Pancreas (tissue), 10 donors: ENCODE measurements around the gene NUDT1. TPM values are rescaled to one million over a fixed set of nuclear protein-coding genes. Genes with fewer than 3 reads are reported as not detected.
A peak's percentile ranks its signal among the peaks of the same experiment; 100 is the strongest.

Experiments
- ATAC-seq, 4 donors: fragments of 200-7000 bp; cut with Tn5 transposase; one replicate each; pipeline versions ENCODE4 v1.8.0 to v1.9.1; 2020; ENCODE audit warnings: mild to moderate bottlenecking in 4 of 4, moderate library complexity in 4 of 4
- DNase-seq, 6 donors: peaks; one replicate each; pipeline ENCODE4 v3.0.0-alpha.2; 2020
- FAIRE-seq: peaks from 2 replicates; lab custom pipeline; 2012; peaks lifted over from hg19 to GRCh38; lab: Jason Lieb, UNC
- H3K27ac ChIP-seq, 4 donors: fragments of 200-600 bp; sonication (generic); 1 replicate in 3 of 4; 2 replicates in 1 of 4; pipeline versions ENCODE4 v1.5.0 to v1.8.0; 2020
- H3K27me3 ChIP-seq, 4 donors: fragments of 200-600 bp; one replicate each; pipeline ENCODE4 v1.8.0; 2021
- H3K36me3 ChIP-seq, 3 donors: fragments of 200-600 bp; sonication (generic) in 1 of 3; one replicate each; pipeline versions ENCODE4 v1.5.0 to v1.8.0; 2020 to 2021
- H3K4me1 ChIP-seq, 3 donors: fragments of 200-600 bp; one replicate each; pipeline ENCODE4 v1.8.0; 2021
- H3K4me3 ChIP-seq, 4 donors: fragments of 200-600 bp; sonication (generic) in 2 of 4; one replicate each; pipeline versions ENCODE4 v1.5.0 to v1.8.0; 2020 to 2021
- H3K9me3 ChIP-seq, 4 donors: fragments of 200-600 bp; one replicate each; pipeline ENCODE4 v1.8.0; 2021
- WGBS, 2 donors: extraction: QIAGEN DNeasy Blood & Tissue Kit; methylation state at CpG; one replicate each; pipeline ENCODE4 v1.1.7; 2013; 5-methylcytosine and 5-hydroxymethylcytosine counted together
- intact Hi-C, 3 donors: fragments of 100-400 bp; cut with DNase I; formaldehyde crosslinking; loops; one replicate each; pipeline versions ENCODE4 v1.11.1 to v1.14.2; 2022
- polyA plus RNA-seq, 2 donors: library from polyadenylated mRNA; stranded (reverse); fragments of 200-250 nt; gene quantifications; one replicate each; pipeline ENCODE4 v1.2.3, GENCODE V29; 2013
- total RNA-seq, 6 donors: library from RNA; stranded (reverse); fragmentation: NEBNext Ultra II Directional in 4 of 6; extraction: Animal tissue kit (Norgen Biotek cat#: 25700) in 4 of 6; gene quantifications; one replicate each; pipeline versions ENCODE4 v1.2.1 to v1.2.4, GENCODE V29; 2021 to 2023
- TF ChIP-seq, protein P1 (sequence below), 4 donors: fragments of 200-600 bp; sonication (generic) in 3 of 4; IDR thresholded peaks; one replicate each; pipeline versions ENCODE4 v1.5.0 to v1.8.0; 2021; ENCODE audit warnings: antibody characterized with exemption in 4 of 4
- donor health status: healthy with polysubstance abuse.
- donor health status: DM: no; HTN: no; CAD: no; lungs with moderate emphysema.
- donor health status: DM: no; HTN: no; CAD: no.
- donor health status: control.
- donor health status: control.
- donor health status: Bipolar disorder and iron deficiency.
- donor health status: DM: yes; HTN: yes; CAD: no.
- donor health status: DM: no; HTN: no; CAD: no.
- donor health status: DM: no; HTN: no; CAD: no.
- donor health status: DM: yes; HTN: yes; CAD: no.

Gene NUDT1
- total and polyA plus RNA-seq, 8 donors: 2.6 to 7.2 (median 4.6) TPM

DNA sequence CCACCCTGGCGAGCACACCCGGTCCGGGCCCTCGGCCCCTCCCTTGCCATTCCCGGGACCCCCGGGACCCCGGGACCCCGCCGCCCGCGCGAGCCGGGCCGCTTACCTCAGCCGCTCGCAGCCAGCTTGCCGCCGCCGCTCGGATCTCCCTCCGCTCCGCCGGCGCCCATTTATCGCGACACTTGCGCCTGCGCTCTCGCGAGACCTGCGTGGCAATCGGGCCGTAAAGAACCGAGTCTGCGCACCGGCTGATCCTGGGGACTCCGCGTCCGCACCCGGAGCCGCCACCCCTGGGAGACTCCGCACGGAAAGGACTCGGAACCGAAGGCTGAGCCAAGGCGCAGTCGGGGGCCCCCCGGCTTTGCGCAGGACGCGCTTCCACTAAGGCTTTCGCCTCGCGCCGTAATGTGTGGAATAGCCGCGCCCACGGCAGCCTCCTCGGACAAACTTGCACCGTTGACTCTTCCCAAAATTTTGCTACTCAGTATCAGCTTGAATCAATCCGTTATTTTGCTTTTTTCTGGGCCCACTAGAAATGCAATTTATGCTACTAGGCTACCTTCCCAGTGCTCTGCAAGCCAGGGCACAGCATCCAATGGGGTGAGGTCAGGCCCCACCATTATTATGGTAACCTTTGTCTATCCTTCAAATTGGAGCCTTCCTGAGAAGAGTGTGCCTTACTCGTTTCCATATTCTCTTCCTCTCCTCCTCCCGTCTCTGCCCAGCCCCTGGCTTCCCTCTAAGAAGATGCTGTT is 9.1 kb upstream of the NUDT1 start, which contains the start of gene MAD1L1:
MAD1L1 (minus strand) TSS at position 180 of the 755 bp plus-strand sequence. CDS start 2,812 bp downstream, outside the sequence.
- DNase-seq (peak; percentile 84 to 99 (median 89)), FAIRE-seq (no peak), ATAC-seq (peak; percentile 95 to 98 (median 98))
- intact Hi-C loops: no loop called here
- H3K36me3 ChIP-seq: no peaks in the 10 kb centered on the region
- H3K4me1 ChIP-seq: peaks cover 0 to 9% (median 0%) of the 10 kb centered on the region in 3 donors
- H3K9me3 ChIP-seq: no peaks in the 10 kb centered on the region
- H3K27ac ChIP-seq: peak within 1 kb of the TSS in 1 of 4 donors; percentile 24
- H3K4me3 ChIP-seq: peak within 1 kb of the TSS; percentile 88 to 100 (median 97)
- WGBS, 2 donors: 1% methylated on average over 46 to 63 of the region's 63 CpGs
- H3K27me3 ChIP-seq: no peaks in the 10 kb centered on the region
- TF ChIP-seq, protein P1, sequence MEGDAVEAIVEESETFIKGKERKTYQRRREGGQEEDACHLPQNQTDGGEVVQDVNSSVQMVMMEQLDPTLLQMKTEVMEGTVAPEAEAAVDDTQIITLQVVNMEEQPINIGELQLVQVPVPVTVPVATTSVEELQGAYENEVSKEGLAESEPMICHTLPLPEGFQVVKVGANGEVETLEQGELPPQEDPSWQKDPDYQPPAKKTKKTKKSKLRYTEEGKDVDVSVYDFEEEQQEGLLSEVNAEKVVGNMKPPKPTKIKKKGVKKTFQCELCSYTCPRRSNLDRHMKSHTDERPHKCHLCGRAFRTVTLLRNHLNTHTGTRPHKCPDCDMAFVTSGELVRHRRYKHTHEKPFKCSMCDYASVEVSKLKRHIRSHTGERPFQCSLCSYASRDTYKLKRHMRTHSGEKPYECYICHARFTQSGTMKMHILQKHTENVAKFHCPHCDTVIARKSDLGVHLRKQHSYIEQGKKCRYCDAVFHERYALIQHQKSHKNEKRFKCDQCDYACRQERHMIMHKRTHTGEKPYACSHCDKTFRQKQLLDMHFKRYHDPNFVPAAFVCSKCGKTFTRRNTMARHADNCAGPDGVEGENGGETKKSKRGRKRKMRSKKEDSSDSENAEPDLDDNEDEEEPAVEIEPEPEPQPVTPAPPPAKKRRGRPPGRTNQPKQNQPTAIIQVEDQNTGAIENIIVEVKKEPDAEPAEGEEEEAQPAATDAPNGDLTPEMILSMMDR (IDR thresholded peaks at IDR 0.05): no peak

DNA sequence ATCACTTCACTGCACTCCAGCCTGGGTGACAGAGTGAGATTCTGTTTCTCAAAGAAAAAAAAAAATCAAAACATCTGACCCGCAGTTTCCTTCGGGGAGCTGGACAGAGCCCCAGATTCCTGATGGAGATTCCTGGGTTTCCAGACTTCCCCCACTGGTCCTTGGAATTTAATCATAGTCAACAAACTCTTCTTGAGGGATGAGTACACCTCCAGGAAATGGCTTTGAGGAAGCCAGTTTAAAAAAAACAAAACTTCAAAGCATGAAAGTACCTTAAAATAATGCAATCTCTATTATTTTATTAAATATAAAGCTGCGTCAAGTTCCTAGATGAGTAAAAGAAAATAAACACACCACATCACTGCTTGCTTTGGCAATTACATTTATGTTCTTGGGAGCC is 8.1 kb upstream of the NUDT1 start:
- DNase-seq (no peak), FAIRE-seq (no peak), ATAC-seq (no peak)
- Histone ChIP-seq H3K4me1 (peaks cover 0 to 9% (median 0%) of the 10 kb centered on the region in 3 donors), H3K27ac (no peak overlapping the region), H3K4me3 (no peak overlapping the region), H3K27me3 (no peaks in the 10 kb centered on the region), H3K36me3 (peaks cover 0 to 4% (median 0%) of the 10 kb centered on the region in 3 donors), H3K9me3 (no peaks in the 10 kb centered on the region)
- TF ChIP-seq, protein P1 (IDR thresholded peaks at IDR 0.05): no peak
- intact Hi-C loops: no loop called here
- WGBS, 2 donors: 68 to 81% methylated on average over 3 of the region's 3 CpGs

DNA sequence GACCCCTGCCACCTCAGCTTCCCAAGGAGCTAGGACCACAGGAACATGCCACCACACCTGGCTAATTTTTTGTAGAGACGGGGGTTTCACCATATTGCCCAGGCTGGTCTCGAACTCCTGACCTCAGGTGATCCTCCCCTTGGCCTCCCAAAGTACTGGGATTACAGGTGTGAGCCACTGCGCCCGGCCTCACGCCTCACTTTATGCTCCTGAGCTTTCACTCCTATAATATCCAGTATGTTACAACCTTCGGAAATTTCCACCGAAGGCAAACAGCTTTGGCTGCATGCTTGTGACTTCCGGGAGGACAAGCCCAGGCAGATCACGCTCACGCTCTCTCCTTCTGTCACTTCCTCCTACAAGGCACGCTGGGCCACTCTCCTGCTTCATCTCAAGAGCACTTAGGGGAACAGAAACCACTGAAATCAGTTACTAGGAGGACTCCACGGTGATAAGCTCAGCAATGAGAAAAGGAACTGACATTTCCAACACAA is 4.9 kb upstream of the NUDT1 start:
- DNase-seq: peak in 1 of 6 donors; percentile 42
- TF ChIP-seq, protein P1 (IDR thresholded peaks at IDR 0.05): no peak
- Histone ChIP-seq H3K9me3 (no peaks in the 10 kb centered on the region), H3K4me3 (no peak overlapping the region), H3K4me1 (peaks cover 0 to 10% (median 7%) of the 10 kb centered on the region in 3 donors), H3K36me3 (peaks cover 0 to 4% (median 0%) of the 10 kb centered on the region in 3 donors), H3K27me3 (no peaks in the 10 kb centered on the region), H3K27ac (peak overlapping the region in 1 of 4 donors; percentile 53)
- 88% methylated on average over 12 of the region's 12 CpGs for WGBS, 2 donors
- intact Hi-C loops: no loop called here
- ATAC-seq: peak in 2 of 4 donors; percentile 8 to 13
- no peak for FAIRE-seq

DNA sequence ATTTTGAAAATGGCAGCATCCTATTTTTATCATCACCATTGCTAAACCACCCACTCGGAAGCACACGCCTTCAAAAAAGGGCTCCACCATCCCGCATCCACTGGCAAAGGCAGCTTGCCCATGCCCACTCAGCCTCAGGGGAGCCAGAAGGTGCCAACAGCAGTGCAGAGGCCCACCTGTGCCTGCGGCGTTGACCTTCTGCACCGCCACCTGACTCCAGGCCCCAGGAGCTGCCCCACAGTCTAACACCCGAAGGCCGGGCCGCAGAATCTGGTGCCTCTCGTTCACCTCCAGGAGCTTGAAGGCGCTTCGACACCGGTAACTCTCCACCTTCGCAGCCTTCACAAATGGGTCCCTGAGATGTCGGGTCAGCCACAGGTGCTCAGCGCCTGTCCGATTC is 2.8 kb upstream of the NUDT1 start:
- TF ChIP-seq, protein P1 (IDR thresholded peaks at IDR 0.05): no peak
- Histone ChIP-seq H3K27me3 (no peaks in the 10 kb centered on the region), H3K9me3 (no peaks in the 10 kb centered on the region), H3K36me3 (peaks cover 0 to 4% (median 0%) of the 10 kb centered on the region in 3 donors), H3K4me1 (peaks cover 0 to 10% (median 7%) of the 10 kb centered on the region in 3 donors), H3K27ac (no peak overlapping the region), H3K4me3 (no peak overlapping the region)
- intact Hi-C loops: no loop called here
- 96 to 97% methylated on average over 17 of the region's 17 CpGs for WGBS, 2 donors
- DNase-seq (peak in 1 of 6 donors; percentile 50), ATAC-seq (no peak), FAIRE-seq (no peak)
